WERI-Rb-1 (cell line): ENCODE measurements around the gene ITPKA.

Experiments used
- DNase-seq: peaks from one replicate; pipeline ENCODE4 v3.0.0-alpha.2; 2020
- H3K27ac ChIP-seq: fragments of 250-450 bp; sonication (Bioruptor Pico); 2 replicates; pipeline ENCODE4 v1.5.1; 2020; ENCODE audit warnings: mild to moderate bottlenecking, moderate library complexity
- H3K27me3 ChIP-seq: fragments of 250-450 bp; sonication (Bioruptor Pico); 2 replicates; pipeline ENCODE4 v1.5.1; 2021; ENCODE audit warnings: mild to moderate bottlenecking, low read depth, moderate library complexity; ENCODE audit not compliant: insufficient read depth, severe bottlenecking
- H3K36me3 ChIP-seq: fragments of 250-450 bp; sonication (Bioruptor Pico); 2 replicates; pipeline ENCODE4 v1.5.1; 2020; ENCODE audit warnings: mild to moderate bottlenecking, moderate library complexity
- H3K4me3 ChIP-seq: 2 replicates; pipeline ENCODE4 v1.5.1; 2011; ENCODE audit warnings: low read depth, mild to moderate bottlenecking, control low read depth, low read length
- H3K9me3 ChIP-seq: fragments of 250-450 bp; sonication (Bioruptor Pico); 2 replicates; pipeline ENCODE4 v1.5.1; 2021; ENCODE audit warnings: mild to moderate bottlenecking, moderate library complexity; ENCODE audit not compliant: severe bottlenecking
- TF ChIP-seq, protein P1 (sequence below): IDR thresholded peaks from 2 replicates; pipeline ENCODE4 v1.5.1; 2011; ENCODE audit warnings: low read depth, mild to moderate bottlenecking, control low read depth, inconsistent platforms, low read length

The ITPKA gene

DNA sequence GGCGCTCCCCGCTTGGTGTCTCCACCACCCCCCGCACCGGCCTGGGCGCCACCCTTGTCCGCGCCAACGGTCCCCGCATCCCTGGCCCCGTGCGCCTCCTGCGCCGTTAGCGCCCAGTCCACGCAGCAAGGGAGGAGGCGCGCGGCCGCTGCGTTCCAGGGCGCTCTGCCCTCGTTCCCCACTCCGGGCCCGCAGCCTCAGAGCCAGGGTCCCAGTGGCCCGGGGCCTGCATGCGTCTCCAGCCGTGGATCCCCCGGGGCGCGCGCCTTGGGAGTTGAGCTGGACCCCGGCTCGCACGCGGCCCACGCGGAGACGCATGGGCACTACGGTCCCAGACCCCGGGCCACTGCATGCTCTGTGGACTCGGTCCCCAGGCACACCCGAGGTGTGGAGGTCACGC is 7.4 kb upstream of the ITPKA start:
- H3K9me3 ChIP-seq: no peaks in the 10 kb centered on the region
- H3K27ac ChIP-seq: no peak overlapping the region
- TF ChIP-seq, protein P1, sequence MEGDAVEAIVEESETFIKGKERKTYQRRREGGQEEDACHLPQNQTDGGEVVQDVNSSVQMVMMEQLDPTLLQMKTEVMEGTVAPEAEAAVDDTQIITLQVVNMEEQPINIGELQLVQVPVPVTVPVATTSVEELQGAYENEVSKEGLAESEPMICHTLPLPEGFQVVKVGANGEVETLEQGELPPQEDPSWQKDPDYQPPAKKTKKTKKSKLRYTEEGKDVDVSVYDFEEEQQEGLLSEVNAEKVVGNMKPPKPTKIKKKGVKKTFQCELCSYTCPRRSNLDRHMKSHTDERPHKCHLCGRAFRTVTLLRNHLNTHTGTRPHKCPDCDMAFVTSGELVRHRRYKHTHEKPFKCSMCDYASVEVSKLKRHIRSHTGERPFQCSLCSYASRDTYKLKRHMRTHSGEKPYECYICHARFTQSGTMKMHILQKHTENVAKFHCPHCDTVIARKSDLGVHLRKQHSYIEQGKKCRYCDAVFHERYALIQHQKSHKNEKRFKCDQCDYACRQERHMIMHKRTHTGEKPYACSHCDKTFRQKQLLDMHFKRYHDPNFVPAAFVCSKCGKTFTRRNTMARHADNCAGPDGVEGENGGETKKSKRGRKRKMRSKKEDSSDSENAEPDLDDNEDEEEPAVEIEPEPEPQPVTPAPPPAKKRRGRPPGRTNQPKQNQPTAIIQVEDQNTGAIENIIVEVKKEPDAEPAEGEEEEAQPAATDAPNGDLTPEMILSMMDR: no peak
- no peaks in the 10 kb centered on the region for H3K27me3 ChIP-seq
- H3K36me3 ChIP-seq: peaks cover 17% of the 10 kb centered on the region
- no peak overlapping the region for H3K4me3 ChIP-seq
- no peak for DNase-seq

DNA sequence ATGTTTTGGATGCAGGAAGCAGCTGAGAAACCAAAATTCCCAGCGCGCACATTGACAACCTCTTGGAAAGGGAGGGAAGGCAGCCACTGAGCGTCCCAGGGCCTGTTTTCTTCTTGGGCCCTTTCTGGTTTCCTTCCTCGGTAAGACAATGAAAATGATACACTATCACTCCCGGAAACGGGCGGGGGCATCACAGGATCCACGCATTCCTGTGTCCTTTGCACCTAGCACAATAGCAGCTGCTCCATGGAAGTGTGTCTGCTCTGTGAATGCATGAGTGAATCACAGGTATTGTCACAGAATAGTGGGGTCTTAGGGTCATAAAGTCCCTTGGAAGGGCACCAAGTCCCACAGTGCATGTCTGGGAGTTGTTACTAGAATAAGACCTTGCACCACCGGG is 6.3 kb upstream of the ITPKA start:
- Histone ChIP-seq H3K27ac (no peak overlapping the region), H3K4me3 (no peak overlapping the region), H3K36me3 (peaks cover 6% of the 10 kb centered on the region; the same call in 1 of the 2 replicates), H3K27me3 (no peaks in the 10 kb centered on the region), H3K9me3 (no peaks in the 10 kb centered on the region)
- no peak for DNase-seq
- TF ChIP-seq, protein P1: no peak

DNA sequence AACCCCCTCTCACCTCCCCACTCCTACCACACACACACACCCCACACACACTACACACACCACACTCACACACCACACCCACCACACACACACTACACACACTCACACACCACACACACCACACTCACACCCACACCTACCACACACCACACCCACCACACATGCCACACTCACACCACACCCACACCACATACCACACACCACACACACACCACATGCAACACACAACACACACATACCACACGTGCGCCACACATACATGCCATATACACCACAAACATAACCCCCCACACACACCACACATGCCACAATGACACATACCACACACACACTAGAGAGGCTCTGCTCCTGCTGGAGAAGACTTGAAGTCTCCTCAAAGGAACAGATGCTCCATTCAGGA is 5.9 kb upstream of the ITPKA start:
- Histone ChIP-seq H3K4me3 (no peak overlapping the region), H3K36me3 (peaks cover 2% of the 10 kb centered on the region; the same call in 1 of the 2 replicates), H3K27ac (no peak overlapping the region), H3K9me3 (no peaks in the 10 kb centered on the region), H3K27me3 (no peaks in the 10 kb centered on the region)
- TF ChIP-seq, protein P1: no peak
- no peak for DNase-seq

DNA sequence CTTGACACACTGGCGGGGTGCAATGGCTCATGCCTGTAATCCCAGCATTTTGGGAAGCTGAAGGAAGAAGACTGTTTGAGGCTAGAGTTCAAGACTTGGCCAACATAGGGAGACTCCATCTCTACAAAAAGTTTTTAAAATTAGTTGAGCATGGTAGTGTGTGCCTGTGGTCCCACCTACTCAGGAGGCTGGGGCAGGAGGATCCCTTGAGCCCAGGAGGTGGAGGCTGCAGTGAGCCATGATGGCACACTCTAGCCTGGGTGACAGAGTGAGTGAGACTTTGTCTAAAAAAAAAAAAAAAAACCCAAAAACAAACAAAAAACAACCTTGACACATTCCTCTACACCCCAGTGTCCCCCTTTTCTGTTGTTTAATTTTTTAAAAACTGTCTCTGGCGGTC is 4.0 kb upstream of the ITPKA start:
- Histone ChIP-seq H3K27me3 (no peaks in the 10 kb centered on the region), H3K9me3 (no peaks in the 10 kb centered on the region), H3K27ac (no peak overlapping the region), H3K36me3 (no peaks in the 10 kb centered on the region), H3K4me3 (no peak overlapping the region)
- no peak for DNase-seq
- TF ChIP-seq, protein P1: no peak

DNA sequence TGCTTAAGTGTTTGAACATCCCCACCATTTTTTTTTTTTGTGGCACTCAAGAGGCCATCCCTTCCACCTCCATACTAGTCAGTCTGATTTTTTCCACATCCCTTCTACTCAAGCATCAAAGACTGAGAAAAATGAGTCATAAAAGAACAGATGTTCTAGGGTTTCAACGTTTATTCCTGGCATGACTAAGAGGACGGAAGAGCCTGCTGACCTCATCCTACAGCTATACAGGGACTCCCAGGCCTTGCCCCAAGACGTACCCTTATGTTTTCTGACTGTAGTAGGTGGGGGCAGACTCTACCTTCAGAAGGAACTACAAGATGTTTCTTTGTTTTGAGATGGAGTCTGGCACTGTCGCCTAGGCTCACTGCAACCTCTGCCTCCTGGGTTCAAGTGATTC is 3.3 kb upstream of the ITPKA start:
- TF ChIP-seq, protein P1: no peak
- DNase-seq: no peak
- H3K4me3 ChIP-seq: no peak overlapping the region
- no peaks in the 10 kb centered on the region for H3K36me3 ChIP-seq
- no peaks in the 10 kb centered on the region for H3K9me3 ChIP-seq
- H3K27me3 ChIP-seq: no peaks in the 10 kb centered on the region
- no peak overlapping the region for H3K27ac ChIP-seq

DNA sequence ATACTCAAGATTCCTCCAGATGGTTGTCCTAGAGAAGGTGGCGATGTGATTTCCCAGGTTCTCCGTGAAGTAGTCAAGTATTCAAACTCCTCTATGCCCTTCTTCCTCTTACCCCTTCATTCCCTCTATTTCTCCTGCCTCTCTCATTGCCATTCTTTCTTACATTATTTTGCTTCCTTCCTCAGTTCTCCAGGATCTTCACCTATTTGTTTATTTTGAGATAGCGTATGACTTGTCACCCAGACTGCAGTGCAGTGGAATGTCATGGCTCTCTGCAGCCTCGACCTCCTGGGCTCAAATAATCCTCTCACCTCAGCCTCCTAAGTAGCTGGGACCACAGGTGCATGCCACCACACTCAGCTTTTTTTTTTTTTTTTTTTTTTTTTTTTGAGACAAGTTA is 1.8 kb upstream of the ITPKA start:
- no peak for DNase-seq
- no peaks in the 10 kb centered on the region for H3K9me3 ChIP-seq
- H3K27me3 ChIP-seq: no peaks in the 10 kb centered on the region
- no peak overlapping the region for H3K4me3 ChIP-seq
- TF ChIP-seq, protein P1: no peak
- H3K27ac ChIP-seq: no peak overlapping the region
- H3K36me3 ChIP-seq: no peaks in the 10 kb centered on the region
